ENCODE measurements around the gene KIF6.

DNA sequence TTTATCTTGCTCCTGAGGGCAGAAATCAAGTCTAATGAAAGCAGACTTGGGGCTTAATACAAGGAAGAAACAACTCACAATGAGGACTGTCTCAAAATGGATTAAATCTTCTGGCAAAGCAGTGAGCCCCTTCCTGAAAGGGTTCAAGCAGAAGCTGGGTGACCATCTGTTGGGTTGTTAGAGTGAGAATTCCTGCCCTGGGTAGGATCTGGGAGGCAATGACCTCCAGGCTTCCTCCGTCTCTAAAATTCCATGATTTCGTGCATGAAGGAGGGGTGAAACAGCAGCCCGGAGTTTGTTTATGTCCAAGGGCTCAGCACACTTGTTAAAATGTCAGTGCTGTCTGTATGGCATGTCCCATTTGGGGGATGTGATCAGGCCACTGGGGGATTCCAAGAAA is 338.7 kb downstream of the KIF6 start:
- TF ChIP-seq, protein P1, sequence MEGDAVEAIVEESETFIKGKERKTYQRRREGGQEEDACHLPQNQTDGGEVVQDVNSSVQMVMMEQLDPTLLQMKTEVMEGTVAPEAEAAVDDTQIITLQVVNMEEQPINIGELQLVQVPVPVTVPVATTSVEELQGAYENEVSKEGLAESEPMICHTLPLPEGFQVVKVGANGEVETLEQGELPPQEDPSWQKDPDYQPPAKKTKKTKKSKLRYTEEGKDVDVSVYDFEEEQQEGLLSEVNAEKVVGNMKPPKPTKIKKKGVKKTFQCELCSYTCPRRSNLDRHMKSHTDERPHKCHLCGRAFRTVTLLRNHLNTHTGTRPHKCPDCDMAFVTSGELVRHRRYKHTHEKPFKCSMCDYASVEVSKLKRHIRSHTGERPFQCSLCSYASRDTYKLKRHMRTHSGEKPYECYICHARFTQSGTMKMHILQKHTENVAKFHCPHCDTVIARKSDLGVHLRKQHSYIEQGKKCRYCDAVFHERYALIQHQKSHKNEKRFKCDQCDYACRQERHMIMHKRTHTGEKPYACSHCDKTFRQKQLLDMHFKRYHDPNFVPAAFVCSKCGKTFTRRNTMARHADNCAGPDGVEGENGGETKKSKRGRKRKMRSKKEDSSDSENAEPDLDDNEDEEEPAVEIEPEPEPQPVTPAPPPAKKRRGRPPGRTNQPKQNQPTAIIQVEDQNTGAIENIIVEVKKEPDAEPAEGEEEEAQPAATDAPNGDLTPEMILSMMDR (IDR thresholded peaks at IDR 0.05) = no peak
- TF ChIP-seq EZH2 (IDR thresholded peaks at IDR 0.05; ENCODE audit: borderline replicate concordance, insufficient read depth, low read depth, low read length, poor library complexity, severe bottlenecking) = no peak

Data from B cell (primary cell).